Measurements from ENCODE around the gene SLC47A2.

SLC47A2 gene

GRCh38 chr17:19642373-19642893, 74.0 kb downstream of the SLC47A2 start:
- no peak for DNase-seq (ENCODE audit: low spot score)

GRCh38 chr17:19641687-19642372, 74.6 kb downstream of the SLC47A2 start:
- DNase-seq (ENCODE audit: low spot score) = no peak

GRCh38 chr17:19631905-19632304, 84.5 kb downstream of the SLC47A2 start:
- DNase-seq (ENCODE audit: low spot score) = no peak

GRCh38 chr17:19630661-19631060, 85.7 kb downstream of the SLC47A2 start:
- no peak for DNase-seq (ENCODE audit: low spot score)

GRCh38 chr17:19630035-19630434, 86.3 kb downstream of the SLC47A2 start:
- DNase-seq (ENCODE audit: low spot score) = no peak

GRCh38 chr17:19629449-19629848, 86.9 kb downstream of the SLC47A2 start:
- no peak for DNase-seq (ENCODE audit: low spot score)
